Brain pericyte (primary cell): ENCODE measurements around the gene MLLT3.
A peak's percentile ranks its signal among the peaks of the same experiment; 100 is the strongest.

ENCODE experiments used
- DNase-seq: peaks from one replicate; pipeline ENCODE4 v3.0.0-alpha.2; 2012; ENCODE audit warnings: low read depth, low spot score

The MLLT3 gene

GRCh38 chr9:20418485-20418884 lies 203.8 kb downstream of the MLLT3 start:
- no peak for DNase-seq

GRCh38 chr9:20417373-20418080 lies 204.8 kb downstream of the MLLT3 start:
- DNase-seq, result no peak

- no peak for DNase-seq
These were observed 208.1 kb downstream of the MLLT3 start for GRCh38 chr9:20414150-20414549.

- no peak for DNase-seq
These were observed 212.8 kb downstream of the MLLT3 start for GRCh38 chr9:20409321-20410092.

GRCh38 chr9:20408513-20408912 lies 213.8 kb downstream of the MLLT3 start:
- no peak for DNase-seq

- DNase-seq, result no peak
These were observed 215.3 kb downstream of the MLLT3 start for GRCh38 chr9:20407013-20407412.

GRCh38 chr9:20406344-20406743 lies 216.0 kb downstream of the MLLT3 start:
- DNase-seq, result no peak

GRCh38 chr9:20405616-20406015 lies 216.7 kb downstream of the MLLT3 start:
- no peak for DNase-seq

- no peak for DNase-seq
These were observed 217.2 kb downstream of the MLLT3 start for GRCh38 chr9:20405078-20405477.

- no peak for DNase-seq
These were observed 218.0 kb downstream of the MLLT3 start for GRCh38 chr9:20404192-20404813.

GRCh38 chr9:20403346-20403745 lies 219.0 kb downstream of the MLLT3 start:
- DNase-seq, result no peak

GRCh38 chr9:20402273-20402875 lies 219.9 kb downstream of the MLLT3 start:
- DNase-seq, result no peak

- no peak for DNase-seq
These were observed 223.6 kb downstream of the MLLT3 start for GRCh38 chr9:20398536-20399338.

GRCh38 chr9:20397348-20397747 lies 225.0 kb downstream of the MLLT3 start:
- DNase-seq, result no peak

GRCh38 chr9:20396509-20396908 lies 225.8 kb downstream of the MLLT3 start:
- no peak for DNase-seq

- no peak for DNase-seq
These were observed 226.6 kb downstream of the MLLT3 start for GRCh38 chr9:20395651-20396050.

- no peak for DNase-seq
These were observed 227.3 kb downstream of the MLLT3 start for GRCh38 chr9:20394969-20395368.

GRCh38 chr9:20391208-20391607 lies 231.1 kb downstream of the MLLT3 start:
- no peak for DNase-seq

GRCh38 chr9:20390400-20390799 lies 231.9 kb downstream of the MLLT3 start:
- DNase-seq, result no peak

GRCh38 chr9:20387062-20387461 lies 235.2 kb downstream of the MLLT3 start:
- DNase-seq, result no peak

- peak; percentile 17 for DNase-seq
These were observed 237.7 kb downstream of the MLLT3 start for GRCh38 chr9:20384642-20385041.
